Lower lobe of right lung (tissue), 2 donors: ENCODE results near the gene CCDC117. TPM values are rescaled to one million over a fixed set of nuclear protein-coding genes. Genes with fewer than 3 reads are reported as not detected.

Experiments
- ATAC-seq, 2 donors: fragments of 200-7000 bp; cut with Tn5 transposase; one replicate each; pipeline ENCODE4 v1.9.1; 2020 to 2022; ENCODE audit warnings: mild to moderate bottlenecking in 2 of 2, moderate library complexity in 2 of 2
- DNase-seq: peaks from one replicate; pipeline ENCODE4 v3.0.0-alpha.2; 2020
- H3K27ac ChIP-seq: fragments of 200-600 bp; one replicate; pipeline ENCODE4 v1.8.0; 2022
- H3K27me3 ChIP-seq: fragments of 200-600 bp; one replicate; pipeline ENCODE4 v1.8.0; 2022; ENCODE audit warnings: low read depth
- H3K36me3 ChIP-seq: fragments of 200-600 bp; one replicate; pipeline ENCODE4 v1.8.0; 2022; ENCODE audit warnings: mild to moderate bottlenecking
- H3K4me1 ChIP-seq: fragments of 200-600 bp; one replicate; pipeline ENCODE4 v1.8.0; 2022
- H3K4me3 ChIP-seq: fragments of 200-600 bp; one replicate; pipeline ENCODE4 v1.8.0; 2022; ENCODE audit warnings: mild to moderate bottlenecking
- H3K9me3 ChIP-seq: fragments of 200-600 bp; one replicate; pipeline ENCODE4 v1.8.0; 2022
- CTCF ChIP-seq: fragments of 200-600 bp; IDR thresholded peaks from one replicate; pipeline ENCODE4 v1.8.0; 2022; ENCODE audit warnings: antibody characterized with exemption, mild to moderate bottlenecking
- intact Hi-C: fragments of 100-400 bp; cut with DNase I; formaldehyde crosslinking; loops from one replicate; pipeline ENCODE4 v1.11.0; 2022
- long read RNA-seq: library from polyadenylated mRNA; unstranded; transcript quantifications from one replicate; pipeline ENCODE4 v2.0.0, GENCODE V29; 2021
- total RNA-seq: library from RNA; stranded (reverse); fragmentation: NEBNext Ultra II Directional; extraction: Animal tissue kit (Norgen Biotek cat#: 25700); gene quantifications from one replicate; pipeline ENCODE4 v1.2.1, GENCODE V29; 2021
- donor health status: DM: no; HTN: yes; CAD: no; lungs with severe emphysema.

The CCDC117 gene
- total RNA-seq: 21.4 TPM
- long read RNA-seq, transcript CCDC117-201 (5 exons, 3,985 nt): major isoform, 21 of 31 reads
- long read RNA-seq, partial matches to known transcripts: 9 of 31 reads
- long read RNA-seq, other reads (novel, unspliced or antisense): 1 of 31 reads

- TF ChIP-seq CTCF: no peak
- intact Hi-C loops: no loop called here
- Histone ChIP-seq H3K4me1 (peaks cover 20% of the 10 kb centered on the region), H3K27ac (peak within 1 kb of the TSS; percentile 97), H3K9me3 (peaks cover 6% of the 10 kb centered on the region), H3K36me3 (peaks cover 34% of the 10 kb centered on the region), H3K27me3 (no peaks in the 10 kb centered on the region), H3K4me3 (peak within 1 kb of the TSS; percentile 83)
- peak; percentile 97 to 98 for ATAC-seq
- DNase-seq: peak; percentile 97
These were observed at the start of gene CCDC117 for GRCh38 chr22:28772633-28773460. TSS of gene CCDC117 (plus strand) at chr22:28772695. CDS start at chr22:28772850, 155 bp downstream.

GRCh38 chr22:28728002-28728401, 44.5 kb upstream of the CCDC117 start:
- Histone ChIP-seq H3K9me3 (no peaks in the 10 kb centered on the region), H3K27me3 (no peaks in the 10 kb centered on the region), H3K4me3 (no peak overlapping the region), H3K27ac (no peak overlapping the region), H3K4me1 (no peaks in the 10 kb centered on the region), H3K36me3 (peaks cover 13% of the 10 kb centered on the region)
- no peak for TF ChIP-seq CTCF
- DNase-seq (no peak), ATAC-seq (no peak)
- intact Hi-C loops: no loop called here

- no peaks in the 10 kb centered on the region for H3K27me3 ChIP-seq
- DNase-seq (no peak), ATAC-seq (no peak)
- no peak overlapping the region for H3K4me3 ChIP-seq
- peaks cover 11% of the 10 kb centered on the region for H3K36me3 ChIP-seq
- no peak for TF ChIP-seq CTCF
- no peaks in the 10 kb centered on the region for H3K9me3 ChIP-seq
- no peaks in the 10 kb centered on the region for H3K4me1 ChIP-seq
- no peak overlapping the region for H3K27ac ChIP-seq
- intact Hi-C loops: no loop called here
These were observed 43.7 kb upstream of the CCDC117 start for GRCh38 chr22:28728621-28729313.

- H3K36me3 ChIP-seq: peaks cover 4% of the 10 kb centered on the region
- ATAC-seq (no peak), DNase-seq (no peak)
- TF ChIP-seq CTCF: no peak
- intact Hi-C loops: no loop called here
- H3K27me3 ChIP-seq: no peaks in the 10 kb centered on the region
- no peaks in the 10 kb centered on the region for H3K4me1 ChIP-seq
- no peak overlapping the region for H3K4me3 ChIP-seq
- H3K9me3 ChIP-seq: no peaks in the 10 kb centered on the region
- no peak overlapping the region for H3K27ac ChIP-seq
These were observed 42.3 kb upstream of the CCDC117 start for GRCh38 chr22:28730179-28730578.

- Histone ChIP-seq H3K27me3 (no peaks in the 10 kb centered on the region), H3K9me3 (no peaks in the 10 kb centered on the region), H3K4me1 (no peaks in the 10 kb centered on the region), H3K36me3 (peaks cover 4% of the 10 kb centered on the region), H3K4me3 (no peak overlapping the region), H3K27ac (no peak overlapping the region)
- ATAC-seq: peak; percentile 68 to 71
- no peak for TF ChIP-seq CTCF
- intact Hi-C loops: no loop called here
- no peak for DNase-seq
These were observed 38.1 kb upstream of the CCDC117 start for GRCh38 chr22:28734393-28734792.
